HCT116 (cell line): ENCODE data around the gene HLA-DOA.

Experiments used
- ELF1 ChIP-seq: IDR thresholded peaks from 2 replicates; pipeline ENCODE4 v1.6.1; 2012; ENCODE audit warnings: low read depth, borderline replicate concordance
- EZH2 ChIP-seq: fragments of 200-600 bp; sonication (generic); IDR thresholded peaks from 2 replicates; pipeline ENCODE4 v1.6.1; 2017; ENCODE audit warnings: antibody characterized with exemption, mixed run types
- POLR2AphosphoS5 ChIP-seq: IDR thresholded peaks from 2 replicates; pipeline ENCODE4 v1.6.1; 2011; ENCODE audit warnings: mild to moderate bottlenecking, low read depth, low read length, moderate library complexity
- REST ChIP-seq: IDR thresholded peaks from 2 replicates; pipeline ENCODE4 v1.6.1; 2012; ENCODE audit warnings: low read depth
- ZNF274 ChIP-seq: fragments of 200-500 bp; sonication (Bioruptor generic); IDR thresholded peaks from 2 replicates; pipeline ENCODE4 v1.6.1; 2014; ENCODE audit warnings: mild to moderate bottlenecking, low read depth, low read length, inconsistent platforms
- TF ChIP-seq, protein P1 (sequence below), 3 experiments: fragments of 200-600 bp in 1 of 3; sonication (generic) in 1 of 3; IDR thresholded peaks in 2 of 3; conservative IDR thresholded peaks in 1 of 3; 2 replicates each; pipeline ENCODE4 v1.5.1; 2012 to 2017; ENCODE audit warnings: low read depth in 2 of 3, low read length in 2 of 3, antibody characterized with exemption in 1 of 3, borderline replicate concordance in 1 of 3, control low read depth in 1 of 3, mild to moderate bottlenecking in 1 of 3, mixed read lengths in 1 of 3, mixed run types in 1 of 3, moderate library complexity in 1 of 3; ENCODE audit not compliant: insufficient read depth in 1 of 3

- TF ChIP-seq, protein P1, sequence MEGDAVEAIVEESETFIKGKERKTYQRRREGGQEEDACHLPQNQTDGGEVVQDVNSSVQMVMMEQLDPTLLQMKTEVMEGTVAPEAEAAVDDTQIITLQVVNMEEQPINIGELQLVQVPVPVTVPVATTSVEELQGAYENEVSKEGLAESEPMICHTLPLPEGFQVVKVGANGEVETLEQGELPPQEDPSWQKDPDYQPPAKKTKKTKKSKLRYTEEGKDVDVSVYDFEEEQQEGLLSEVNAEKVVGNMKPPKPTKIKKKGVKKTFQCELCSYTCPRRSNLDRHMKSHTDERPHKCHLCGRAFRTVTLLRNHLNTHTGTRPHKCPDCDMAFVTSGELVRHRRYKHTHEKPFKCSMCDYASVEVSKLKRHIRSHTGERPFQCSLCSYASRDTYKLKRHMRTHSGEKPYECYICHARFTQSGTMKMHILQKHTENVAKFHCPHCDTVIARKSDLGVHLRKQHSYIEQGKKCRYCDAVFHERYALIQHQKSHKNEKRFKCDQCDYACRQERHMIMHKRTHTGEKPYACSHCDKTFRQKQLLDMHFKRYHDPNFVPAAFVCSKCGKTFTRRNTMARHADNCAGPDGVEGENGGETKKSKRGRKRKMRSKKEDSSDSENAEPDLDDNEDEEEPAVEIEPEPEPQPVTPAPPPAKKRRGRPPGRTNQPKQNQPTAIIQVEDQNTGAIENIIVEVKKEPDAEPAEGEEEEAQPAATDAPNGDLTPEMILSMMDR (IDR thresholded peaks at IDR 0.05 in 2 of 3, conservative IDR thresholded peaks at IDR 0.05 in 1 of 3; ENCODE audit: borderline replicate concordance in 1 of 3, insufficient read depth in 1 of 3, low read depth in 2 of 3, low read length in 2 of 3) = no peak
- TF ChIP-seq EZH2 = no peak
- no peak for TF ChIP-seq REST
- TF ChIP-seq ZNF274 = no peak
- TF ChIP-seq POLR2AphosphoS5 = no peak
- no peak for TF ChIP-seq ELF1
These were observed 9.0 kb upstream of the HLA-DOA start for GRCh38 chr6:33018418-33018817.
